Activated CD8-positive, alpha-beta memory T cell treated with anti-CD3 and anti-CD28 coated beads for 36 hours (primary cell): ENCODE results near the gene CYP46A1. TPM values are rescaled to one million over a fixed set of nuclear protein-coding genes. Genes with fewer than 3 reads are reported as not detected.
"Not testable (repeated sequence)": the region's sequence is repeated elsewhere in the genome, so short reads cannot be mapped to it uniquely, and the experiment has no call there.

Experiments
- CTCF ChIA-PET: fragments of 350-600 bp; sonication (Branson Sonifier 250); formaldehyde crosslinking; loops from one replicate; lab custom pipeline; 2021; ENCODE audit warnings: antibody characterized with exemption; lab: Charles Lee
- POLR2A ChIA-PET: fragments of 350-600 bp; sonication (Branson Sonifier 250); formaldehyde crosslinking; loops from one replicate; lab custom pipeline; 2021; ENCODE audit warnings: antibody characterized with exemption; lab: Charles Lee
- total RNA-seq, 2 experiments: library from RNA; stranded (reverse); gene quantifications; one replicate each; pipeline ENCODE4 v1.2.3, GENCODE V29; 2021

Gene CYP46A1
- total RNA-seq, 2 experiments from 2014 or later: 0.19 to 0.46 TPM

DNA sequence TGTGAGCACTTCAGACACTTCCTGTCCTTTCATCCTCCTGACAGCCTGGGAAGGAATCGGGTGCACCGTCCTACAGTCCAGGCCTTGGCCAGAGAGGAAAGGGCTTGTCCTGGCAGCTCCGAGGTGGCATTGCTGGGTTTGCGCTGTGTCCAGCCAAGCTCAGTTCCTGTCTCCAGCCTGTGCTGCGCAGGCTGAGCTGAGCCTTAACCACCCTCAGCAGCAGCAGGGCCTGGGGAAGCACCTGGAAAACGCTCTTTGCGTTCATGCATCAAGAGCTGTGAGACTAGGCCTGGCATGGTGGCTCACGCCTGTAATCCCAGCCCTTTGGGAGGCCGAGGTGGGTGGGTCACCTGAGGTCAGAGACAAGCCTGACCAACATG is 75.4 kb downstream of the CYP46A1 start:
- ChIA-PET CTCF (no interaction called here), POLR2A (no interaction called here)

DNA sequence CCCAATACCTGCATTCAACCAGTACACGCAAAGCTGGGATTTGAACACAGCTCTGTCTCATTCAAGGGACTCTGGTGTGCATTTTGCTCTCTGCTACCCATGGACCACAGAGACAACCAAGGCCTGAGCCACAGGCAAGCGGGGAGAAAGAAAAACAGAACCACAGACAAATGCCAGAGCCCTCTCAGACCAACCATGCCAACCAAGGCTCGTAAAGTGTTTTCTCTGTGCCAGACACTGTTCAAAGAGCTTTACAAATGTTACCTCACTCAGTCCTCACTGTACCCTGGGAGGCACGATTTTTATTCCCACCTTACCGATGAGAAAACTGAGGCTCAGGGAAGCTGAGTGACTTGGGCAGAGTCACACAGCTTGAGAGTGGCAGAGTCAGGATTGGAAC is 76.7 kb downstream of the CYP46A1 start:
- POLR2A ChIA-PET: no interaction called here

DNA sequence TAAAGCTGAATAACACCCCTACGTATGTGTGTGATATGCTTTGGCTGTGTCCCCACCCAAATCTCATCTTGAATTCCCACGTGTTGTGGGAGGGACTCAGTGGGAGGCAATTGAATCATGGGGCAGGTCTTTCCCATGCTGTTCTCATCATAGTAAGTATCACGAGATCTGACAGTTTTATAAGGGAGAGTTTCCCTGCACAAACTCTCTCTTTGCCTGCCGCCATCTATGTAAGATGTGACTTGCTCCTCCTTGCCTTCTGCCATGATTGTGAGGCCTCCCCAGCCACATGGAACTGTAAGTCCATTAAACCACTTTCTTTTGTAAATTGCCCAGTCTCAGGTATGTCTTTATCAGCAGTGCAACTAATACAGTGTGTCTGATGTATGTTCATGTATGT is 78.8 kb downstream of the CYP46A1 start:
- CTCF ChIA-PET, POLR2A ChIA-PET: not testable (repeated sequence)

More for the DNA sequence above, 76.7 kb downstream of the CYP46A1 start:
- CTCF ChIA-PET: no interaction called here

DNA sequence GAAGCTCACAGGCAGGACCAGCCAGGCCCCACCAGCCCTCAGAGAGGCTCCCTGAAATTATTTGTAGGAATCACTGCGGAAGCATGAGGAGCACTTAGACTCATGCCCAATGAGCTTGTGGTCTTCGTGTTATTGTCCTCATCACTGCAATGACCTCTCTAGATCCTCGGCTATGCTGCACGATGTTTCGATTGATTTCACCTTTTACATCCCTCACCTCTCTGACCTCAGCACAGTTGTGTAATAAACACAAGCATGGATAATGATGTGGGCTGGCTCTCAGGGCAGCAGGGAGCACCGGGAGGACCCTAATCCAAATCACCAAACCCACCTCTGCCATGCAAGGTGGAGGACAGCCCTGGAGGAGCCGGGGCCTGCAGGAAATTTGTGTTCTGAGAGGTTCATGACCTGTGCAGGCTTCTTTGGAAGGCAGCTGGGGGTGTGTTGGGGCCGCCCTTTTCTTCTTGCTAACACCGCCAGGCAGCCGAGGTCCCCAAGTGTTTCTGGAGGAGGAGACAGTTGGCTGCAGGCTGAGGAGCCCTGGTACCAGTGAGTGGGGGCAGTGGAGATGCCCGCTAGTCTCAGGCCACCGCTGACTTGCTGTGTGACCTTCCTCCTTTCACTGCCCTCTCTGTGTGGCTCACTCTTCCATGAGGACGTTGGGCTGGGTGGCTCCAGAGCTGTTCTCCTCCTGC is 79.6 kb downstream of the CYP46A1 start:
- CTCF ChIA-PET: no interaction called here
- POLR2A ChIA-PET: no interaction called here

DNA sequence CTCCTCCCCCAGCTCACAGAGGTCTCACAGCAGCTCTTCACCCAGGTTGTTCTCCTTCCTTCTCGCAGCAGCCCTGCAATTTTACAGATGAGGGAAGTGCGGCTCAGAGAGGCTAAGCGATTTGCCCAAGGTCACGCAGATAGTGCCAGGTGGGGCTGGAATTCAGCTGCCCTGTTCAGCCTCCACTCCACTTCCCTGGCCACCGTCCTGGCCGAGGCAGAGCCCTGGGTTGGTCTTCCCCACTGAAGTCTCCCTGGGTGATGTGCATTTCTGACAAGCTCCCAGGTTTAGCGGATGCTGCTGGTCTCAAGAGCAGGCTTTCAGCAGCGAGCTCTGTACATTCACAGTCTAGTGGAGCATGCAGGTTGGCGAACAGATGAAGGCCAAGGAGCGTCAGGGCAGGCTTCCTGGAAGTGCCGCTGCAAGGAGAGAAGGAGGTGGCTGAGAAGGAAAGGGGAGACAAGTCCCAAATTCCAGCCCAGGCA is 80.2 kb downstream of the CYP46A1 start:
- ChIA-PET POLR2A (no interaction called here), CTCF (no interaction called here)

DNA sequence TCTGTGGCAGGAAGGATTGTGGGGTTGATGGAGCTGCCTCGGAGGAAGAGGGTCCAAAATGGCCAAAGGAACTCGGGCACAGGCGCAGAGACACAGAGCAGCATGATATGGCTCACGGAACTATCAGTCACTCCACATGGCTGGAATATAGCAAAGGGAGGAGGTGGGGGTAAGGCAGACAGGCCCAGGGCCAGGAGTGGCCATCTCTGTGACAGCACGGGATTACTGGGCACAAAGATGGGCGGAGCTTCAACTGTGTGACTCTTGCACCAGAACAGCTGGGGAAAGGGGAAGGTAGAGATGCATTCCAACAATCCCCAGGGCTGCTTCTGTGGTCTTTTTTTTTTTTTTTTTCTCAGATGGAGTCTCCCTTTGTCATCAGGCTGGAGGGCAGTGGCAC is 84.3 kb downstream of the CYP46A1 start:
- ChIA-PET POLR2A (interaction anchor here (0.6 kb wide), 1 partner anchor 13 kb away, joined by 4 read pairs; no protein-coding TSS in a partner anchor), CTCF (no interaction called here)

DNA sequence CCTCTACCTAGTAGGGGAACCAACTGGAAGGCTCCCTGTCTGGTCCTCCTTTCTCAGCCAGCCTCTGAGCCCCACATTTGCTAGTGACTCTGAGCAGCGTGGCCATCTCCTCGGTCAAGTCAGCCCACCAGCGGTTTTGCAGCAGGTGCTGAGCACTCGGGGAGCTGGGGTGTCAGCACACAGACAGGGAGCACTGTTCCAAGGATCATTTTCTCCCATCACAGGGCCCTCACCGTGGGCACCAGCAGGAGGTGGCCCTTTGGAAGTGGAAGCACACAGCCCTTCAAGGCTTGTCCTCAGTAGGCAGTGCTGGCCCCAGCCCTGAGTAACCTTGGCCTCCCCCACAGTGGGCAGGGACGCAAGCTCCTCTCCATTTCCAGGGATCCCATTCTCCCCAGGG is 85.0 kb downstream of the CYP46A1 start:
- CTCF ChIA-PET: no interaction called here
- POLR2A ChIA-PET: interaction anchor here (0.6 kb wide), 1 partner anchor 14 kb away, joined by 4 read pairs; no protein-coding TSS in a partner anchor

DNA sequence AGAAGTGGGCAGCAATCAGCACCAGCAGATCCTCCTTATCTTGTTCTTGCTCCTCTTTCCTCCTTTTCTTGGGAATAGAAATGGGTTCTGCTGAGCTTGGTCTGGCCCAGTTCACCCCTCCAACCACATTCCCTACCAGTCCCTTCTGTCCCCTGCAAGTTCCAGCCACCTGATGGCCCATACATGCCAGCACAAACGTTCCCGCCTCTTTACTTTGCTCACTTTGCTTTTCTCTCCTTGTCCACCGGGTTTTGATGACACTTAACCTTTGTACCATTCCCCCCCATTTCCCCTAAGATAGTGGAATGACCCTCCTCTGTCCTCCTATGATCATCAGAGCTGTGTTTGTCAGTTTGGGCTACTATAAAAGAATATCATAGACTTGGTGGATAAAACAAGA is 85.7 kb downstream of the CYP46A1 start:
- POLR2A ChIA-PET: no interaction called here
- CTCF ChIA-PET: no interaction called here

DNA sequence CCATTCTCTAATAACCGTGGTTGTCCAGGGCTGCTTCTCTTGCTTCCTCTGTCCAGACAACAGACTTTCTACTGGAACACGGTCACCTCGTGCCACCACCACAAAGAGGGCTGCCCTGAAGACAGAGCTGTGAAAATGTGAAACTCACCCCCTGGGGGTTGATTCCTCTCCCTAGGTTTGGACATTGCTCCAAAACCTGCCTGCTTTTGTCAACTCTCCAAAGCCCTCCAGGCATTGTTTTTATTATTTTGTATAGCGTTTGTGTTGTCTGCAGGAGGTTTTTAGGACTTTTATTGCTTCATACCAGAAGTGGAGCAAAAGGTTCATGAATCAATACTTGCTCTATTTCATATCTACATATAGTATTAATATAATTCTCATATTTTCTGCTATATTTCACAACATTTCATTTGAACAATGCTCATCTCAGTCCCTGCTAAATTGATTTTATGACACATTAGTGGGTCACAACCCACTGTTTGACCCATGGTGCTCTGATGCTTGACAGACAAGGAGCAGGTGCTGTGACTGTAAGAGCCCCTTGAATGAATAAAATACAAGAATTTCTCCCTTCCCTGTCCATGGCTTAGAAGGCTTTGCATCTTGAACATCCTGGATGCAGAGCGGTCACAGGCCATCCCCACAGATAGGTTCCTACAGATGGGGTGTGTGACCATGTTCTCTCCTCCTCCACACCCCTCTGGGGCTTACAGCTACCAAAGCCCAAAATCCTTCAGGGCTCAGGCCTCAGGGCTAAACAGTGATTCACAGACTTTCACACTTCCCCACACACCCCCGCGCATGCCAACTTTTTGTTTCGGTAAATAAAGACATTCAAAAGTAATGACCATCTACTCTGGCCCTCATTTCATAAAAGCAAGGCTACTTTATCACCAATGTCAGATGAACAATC is 88.5 kb downstream of the CYP46A1 start:
- POLR2A ChIA-PET: no interaction called here
- CTCF ChIA-PET: no interaction called here

DNA sequence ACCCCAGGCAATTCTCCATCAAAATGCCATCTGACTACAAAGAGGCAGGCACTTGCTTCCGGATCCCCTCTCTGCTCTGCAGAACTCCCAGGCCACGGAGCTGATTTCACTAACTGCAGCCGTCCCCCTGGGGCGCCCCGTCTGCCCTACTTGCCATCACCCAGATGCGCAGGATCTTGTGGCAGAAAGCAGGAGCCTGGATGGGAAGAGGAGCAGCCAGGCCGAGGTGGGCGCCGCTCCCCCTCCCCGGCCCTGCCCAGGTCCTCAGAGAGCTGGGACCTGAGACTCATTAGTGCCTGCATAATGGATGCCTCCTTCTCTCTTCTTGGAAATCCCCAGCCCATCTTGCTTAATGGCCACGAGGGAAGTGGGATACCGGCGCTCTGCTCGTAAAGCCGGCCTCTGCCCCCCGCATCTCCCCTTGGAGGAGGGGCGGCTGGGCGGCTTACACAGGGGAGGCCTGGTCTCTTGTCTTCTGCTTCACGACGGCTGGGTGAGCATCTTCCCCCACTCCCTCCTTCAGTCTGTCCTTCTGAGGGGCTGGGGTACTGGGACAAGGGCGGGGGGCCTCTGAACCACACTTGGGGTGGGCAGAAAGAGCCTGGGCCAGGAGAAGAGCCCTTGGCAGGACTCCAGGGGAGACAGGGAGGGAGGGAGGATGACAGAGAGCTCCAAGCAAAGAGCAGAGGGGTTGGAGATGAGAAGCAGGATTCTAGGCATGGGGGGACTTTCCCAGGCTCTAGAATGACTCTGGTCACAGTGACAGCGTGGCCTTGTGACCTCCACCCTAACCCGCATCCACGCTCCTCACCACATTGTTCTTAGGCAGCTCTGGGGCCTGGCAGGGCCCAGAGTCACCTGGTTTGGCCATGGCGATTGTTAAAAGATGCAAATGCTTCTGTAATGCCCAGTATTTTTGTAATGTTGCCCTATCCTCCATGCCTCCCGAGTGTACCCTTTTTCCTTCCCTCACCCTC is 89.7 kb downstream of the CYP46A1 start:
- ChIA-PET POLR2A (no interaction called here), CTCF (no interaction called here)

DNA sequence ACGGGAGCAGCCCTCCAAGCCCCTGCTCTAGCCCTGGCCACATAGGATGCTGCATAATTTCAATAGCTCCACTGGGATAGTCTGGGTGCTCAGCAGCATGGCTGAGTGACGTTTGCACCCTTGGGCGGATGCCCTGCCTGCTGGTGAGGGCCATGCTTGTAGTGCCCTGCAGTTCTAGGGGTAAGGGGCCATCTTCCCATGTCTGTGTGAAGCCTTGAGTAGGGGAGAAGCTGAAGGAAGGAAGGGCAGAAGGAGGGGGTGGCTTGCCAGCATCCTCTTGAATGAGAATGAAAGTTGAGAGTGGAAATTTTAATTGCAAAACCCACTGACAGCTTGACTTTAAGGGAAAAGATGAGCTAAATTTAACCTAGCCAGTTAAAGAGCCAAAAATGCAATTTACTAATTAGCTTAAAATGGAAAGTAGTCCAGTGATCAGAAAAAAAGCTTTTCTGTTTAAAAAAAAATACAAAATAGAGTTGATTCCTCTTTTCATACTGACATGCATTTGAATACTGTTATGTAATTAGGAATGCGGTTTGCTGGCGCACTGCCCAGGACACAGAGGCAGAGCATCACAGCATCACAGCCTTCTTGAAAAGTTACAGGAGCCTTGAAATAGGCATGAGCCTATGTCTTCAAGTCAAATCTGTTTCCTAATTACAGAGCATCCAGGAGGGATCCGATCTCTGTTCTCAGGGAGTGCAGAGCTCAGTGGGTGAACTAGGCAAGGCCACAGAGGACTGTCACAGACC is 90.6 kb downstream of the CYP46A1 start:
- ChIA-PET POLR2A (no interaction called here), CTCF (no interaction called here)

DNA sequence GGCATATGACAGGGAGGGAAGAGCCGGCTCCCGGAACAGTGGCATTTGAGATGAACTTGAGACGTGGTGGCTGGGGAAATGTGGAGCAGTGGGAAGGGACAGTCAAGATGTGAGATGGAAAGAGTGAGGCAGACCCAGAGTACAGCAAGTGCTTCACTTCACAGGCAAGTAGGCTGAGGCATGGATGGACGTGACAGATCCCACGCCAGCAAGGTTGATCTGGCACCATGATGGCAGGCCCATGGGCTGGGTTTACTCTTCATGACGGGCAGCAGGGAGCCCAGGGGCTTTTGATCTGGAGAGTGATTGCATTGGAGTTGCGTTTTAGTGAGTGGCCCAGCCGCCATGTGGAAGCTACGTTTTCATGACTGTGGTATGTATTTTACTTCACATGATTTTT is 91.3 kb downstream of the CYP46A1 start:
- ChIA-PET POLR2A (no interaction called here), CTCF (no interaction called here)

Other genes with a start within 250 kb of the CYP46A1 start
- gene SETD3, start 203.4 kb upstream of the CYP46A1 start, total RNA-seq: 10 to 100 TPM; 59.3 to 60.1 TPM
- gene CCNK, start 202.9 kb upstream of the CYP46A1 start, total RNA-seq: 100 to 1,000 TPM; 109 to 111 TPM
- gene CCDC85C, start 80.1 kb upstream of the CYP46A1 start, total RNA-seq: 1 to 10 TPM; 4.7 to 5.5 TPM
- gene HHIPL1, start 39.2 kb upstream of the CYP46A1 start, total RNA-seq: not detected
- 1 to 10 TPM; 1.3 TPM for gene EML1, start 109.1 kb downstream of the CYP46A1 start, total RNA-seq